Activated CD4-positive, alpha-beta T cell treated with anti-CD3 and anti-CD28 coated beads for 36 hours (primary cell): ENCODE results near the gene ODAD3. TPM values are rescaled to one million over a fixed set of nuclear protein-coding genes. Genes with fewer than 3 reads are reported as not detected.
"Not testable (repeated sequence)": the region's sequence is repeated elsewhere in the genome, so short reads cannot be mapped to it uniquely, and the experiment has no call there.

ENCODE experiments used
- ATAC-seq: fragments of 200-7000 bp; cut with Tn5 transposase; one replicate; pipeline ENCODE4 v1.10.0; 2021; ENCODE audit warnings: mild to moderate bottlenecking, moderate library complexity
- CTCF ChIA-PET: fragments of 350-600 bp; sonication (Branson Sonifier 250); formaldehyde crosslinking; loops from one replicate; lab custom pipeline; 2021; ENCODE audit warnings: antibody characterized with exemption; lab: Charles Lee
- POLR2A ChIA-PET: fragments of 350-600 bp; sonication (Branson Sonifier 250); formaldehyde crosslinking; loops from one replicate; lab custom pipeline; 2021; ENCODE audit warnings: antibody characterized with exemption, inconsistent platforms; lab: Charles Lee
- DNase-seq: peaks from one replicate; pipeline ENCODE4 v3.0.0-alpha.2; 2020
- H3K27ac Mint-ChIP-seq: one replicate; pipeline ENCODE4 v1.8.0; 2021; ENCODE audit warnings: mixed read lengths
- H3K27me3 Mint-ChIP-seq: one replicate; pipeline ENCODE4 v1.8.0; 2021; ENCODE audit warnings: mixed read lengths
- H3K36me3 Mint-ChIP-seq: one replicate; pipeline ENCODE4 v1.8.0; 2021; ENCODE audit warnings: low read depth, mixed read lengths
- H3K4me1 Mint-ChIP-seq: one replicate; pipeline ENCODE4 v1.8.0; 2021; ENCODE audit warnings: mixed read lengths
- H3K4me3 Mint-ChIP-seq: one replicate; pipeline ENCODE4 v1.8.0; 2021; ENCODE audit warnings: mild to moderate bottlenecking, moderate library complexity, mixed read lengths
- H3K9me3 Mint-ChIP-seq: one replicate; pipeline ENCODE4 v1.8.0; 2021; ENCODE audit warnings: low read depth, mixed read lengths
- intact Hi-C, 2 experiments: fragments of 100-400 bp; cut with DNase I in 1 of 2; cut with micrococcal nuclease in 1 of 2; formaldehyde crosslinking; loops; one replicate each; pipeline versions ENCODE4 v1.14.2 to v1.15.1; 2022 to 2024; cut with DNase I, micrococcal nuclease
- total RNA-seq, 2 experiments: library from RNA; stranded (reverse); gene quantifications; one replicate each; pipeline ENCODE4 v1.2.3, GENCODE V29; 2021

ODAD3 gene
- total RNA-seq, 2 experiments from 2014 or later = 0.16 to 0.25 TPM

DNA sequence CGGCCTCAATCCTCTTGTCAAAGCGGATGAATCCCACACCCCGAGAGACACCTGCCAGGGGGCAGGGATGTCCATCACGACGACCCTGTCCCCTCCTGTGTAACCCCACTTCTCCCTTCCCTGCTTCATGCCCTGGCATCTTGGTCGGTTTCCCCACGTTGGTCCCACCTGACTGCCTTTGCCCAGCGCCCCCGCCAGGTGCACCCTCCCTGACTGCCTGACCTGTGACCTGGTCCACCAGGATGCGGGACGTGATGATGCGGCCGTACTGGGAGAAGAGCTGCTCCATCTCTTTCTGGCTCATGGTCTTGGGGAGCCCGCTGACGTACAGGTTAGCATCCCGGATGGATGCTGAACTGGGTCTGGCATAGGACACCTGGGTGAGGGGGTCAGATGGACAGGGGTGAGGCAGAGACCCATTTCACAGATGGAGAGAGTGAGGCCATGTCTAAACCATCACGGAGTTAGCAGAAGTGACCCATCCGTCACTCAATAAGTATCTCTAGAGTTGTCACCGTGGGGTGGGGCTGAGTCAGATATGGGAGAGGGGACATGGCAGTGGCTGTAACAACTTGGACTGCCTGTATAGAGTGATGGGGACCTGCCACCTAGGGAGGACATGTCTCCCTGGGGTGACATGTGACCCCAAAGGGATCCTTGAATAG, 23.4 kb upstream of the ODAD3 start:
- H3K27ac Mint-ChIP-seq = no peak overlapping the region
- no peaks in the 10 kb centered on the region for H3K9me3 Mint-ChIP-seq
- POLR2A ChIA-PET = no interaction called here
- H3K27me3 Mint-ChIP-seq = peaks cover 16% of the 10 kb centered on the region
- CTCF ChIA-PET = interaction anchor here (0.9 kb wide), 1 partner anchor 18 kb away, joined by 3 read pairs; no protein-coding TSS in a partner anchor
- no peak overlapping the region for H3K4me3 Mint-ChIP-seq
- no peaks in the 10 kb centered on the region for H3K4me1 Mint-ChIP-seq
- ATAC-seq (no peak), DNase-seq (no peak)
- intact Hi-C loops = no loop called here
- no peaks in the 10 kb centered on the region for H3K36me3 Mint-ChIP-seq

- CTCF ChIA-PET = interaction anchor here (0.9 kb wide), 1 partner anchor 17 kb away, joined by 3 read pairs; no protein-coding TSS in a partner anchor
- H3K4me3 Mint-ChIP-seq = no peak overlapping the region
- no peaks in the 10 kb centered on the region for H3K4me1 Mint-ChIP-seq
- intact Hi-C loops = no loop called here
- no peaks in the 10 kb centered on the region for H3K9me3 Mint-ChIP-seq
- peaks cover 16% of the 10 kb centered on the region for H3K27me3 Mint-ChIP-seq
- POLR2A ChIA-PET = no interaction called here
- H3K27ac Mint-ChIP-seq = no peak overlapping the region
- DNase-seq = no peak
- ATAC-seq = no peak
- H3K36me3 Mint-ChIP-seq = no peaks in the 10 kb centered on the region
Observed at GRCh38 chr19:11457831-11458230, 22.9 kb upstream of the ODAD3 start.

DNA sequence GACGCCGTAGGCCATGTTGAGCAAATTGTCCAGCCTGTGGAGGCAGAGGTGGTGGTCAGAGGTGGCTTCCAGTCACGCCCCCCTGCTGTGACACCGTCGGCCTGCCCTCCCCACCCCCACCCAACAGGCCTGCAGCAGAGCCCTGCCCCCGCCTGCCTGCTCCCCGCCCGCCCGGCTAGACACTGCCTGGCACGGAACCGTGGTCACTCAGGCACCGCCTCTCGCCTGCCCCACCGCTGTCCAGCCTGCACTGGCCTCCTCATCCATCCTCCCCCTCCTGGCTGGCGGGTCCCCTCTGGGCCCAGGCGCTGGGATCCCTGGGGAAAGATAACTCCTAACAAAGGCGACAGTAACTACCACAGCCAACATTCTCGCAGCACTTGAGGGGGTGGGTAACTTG, 22.2 kb upstream of the ODAD3 start:
- ATAC-seq = no peak
- CTCF ChIA-PET = no interaction called here
- POLR2A ChIA-PET = no interaction called here
- no peak overlapping the region for H3K27ac Mint-ChIP-seq
- H3K27me3 Mint-ChIP-seq = peaks cover 16% of the 10 kb centered on the region
- intact Hi-C loops = no loop called here
- no peak for DNase-seq
- H3K4me1 Mint-ChIP-seq = no peaks in the 10 kb centered on the region
- no peaks in the 10 kb centered on the region for H3K9me3 Mint-ChIP-seq
- H3K4me3 Mint-ChIP-seq = no peak overlapping the region
- no peaks in the 10 kb centered on the region for H3K36me3 Mint-ChIP-seq

DNA sequence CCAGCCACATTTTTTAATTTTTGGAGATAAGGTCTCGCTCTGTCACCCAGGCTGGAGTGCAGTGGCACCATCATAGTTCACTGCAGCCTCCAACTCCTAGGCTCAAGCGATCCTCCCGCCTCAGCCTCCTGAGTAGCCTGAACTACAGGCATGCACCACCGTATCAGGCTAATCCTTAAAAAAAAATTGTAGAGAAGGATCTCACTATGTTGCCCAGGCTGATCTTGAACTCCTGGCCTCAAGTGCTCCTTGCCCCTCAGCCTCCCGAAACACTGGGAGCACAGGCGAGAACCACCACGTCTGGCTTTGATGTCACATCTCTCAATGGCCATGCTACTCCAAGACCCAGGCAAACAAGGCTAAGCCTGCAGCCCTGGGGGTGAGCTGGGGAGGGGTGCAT, 21.7 kb upstream of the ODAD3 start:
- Mint-ChIP-seq H3K27me3 (peaks cover 16% of the 10 kb centered on the region), H3K9me3 (no peaks in the 10 kb centered on the region), H3K4me3 (no peak overlapping the region), H3K27ac (no peak overlapping the region), H3K4me1 (no peaks in the 10 kb centered on the region), H3K36me3 (no peaks in the 10 kb centered on the region)
- POLR2A ChIA-PET = no interaction called here
- intact Hi-C loops = no loop called here
- CTCF ChIA-PET = no interaction called here
- ATAC-seq (no peak), DNase-seq (no peak)

DNA sequence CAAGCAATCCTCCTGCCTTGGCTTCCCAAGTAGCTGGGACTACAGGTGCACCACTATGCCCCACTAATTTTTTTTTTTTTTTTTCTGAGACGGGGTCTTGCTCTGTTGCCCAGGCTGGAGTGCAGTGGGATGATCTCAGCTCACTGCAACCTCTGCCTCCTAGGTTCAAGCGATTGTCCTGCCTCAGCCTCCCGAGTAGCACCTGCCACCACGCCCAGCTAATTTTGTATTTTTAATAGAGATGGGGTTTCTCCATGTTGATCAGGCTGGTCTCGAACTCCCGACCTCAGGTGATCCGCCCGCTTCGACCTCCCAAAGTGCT, 20.3 kb upstream of the ODAD3 start:
- intact Hi-C loops, ATAC-seq, H3K27ac Mint-ChIP-seq, DNase-seq, H3K4me1 Mint-ChIP-seq, H3K4me3 Mint-ChIP-seq, H3K9me3 Mint-ChIP-seq, H3K36me3 Mint-ChIP-seq, CTCF ChIA-PET: not testable (repeated sequence)
- POLR2A ChIA-PET = interaction anchor here (0.6 kb wide), 1 partner anchor 304 kb away, joined by 3 read pairs; no protein-coding TSS in a partner anchor
- peaks cover 11% of the 10 kb centered on the region for H3K27me3 Mint-ChIP-seq

DNA sequence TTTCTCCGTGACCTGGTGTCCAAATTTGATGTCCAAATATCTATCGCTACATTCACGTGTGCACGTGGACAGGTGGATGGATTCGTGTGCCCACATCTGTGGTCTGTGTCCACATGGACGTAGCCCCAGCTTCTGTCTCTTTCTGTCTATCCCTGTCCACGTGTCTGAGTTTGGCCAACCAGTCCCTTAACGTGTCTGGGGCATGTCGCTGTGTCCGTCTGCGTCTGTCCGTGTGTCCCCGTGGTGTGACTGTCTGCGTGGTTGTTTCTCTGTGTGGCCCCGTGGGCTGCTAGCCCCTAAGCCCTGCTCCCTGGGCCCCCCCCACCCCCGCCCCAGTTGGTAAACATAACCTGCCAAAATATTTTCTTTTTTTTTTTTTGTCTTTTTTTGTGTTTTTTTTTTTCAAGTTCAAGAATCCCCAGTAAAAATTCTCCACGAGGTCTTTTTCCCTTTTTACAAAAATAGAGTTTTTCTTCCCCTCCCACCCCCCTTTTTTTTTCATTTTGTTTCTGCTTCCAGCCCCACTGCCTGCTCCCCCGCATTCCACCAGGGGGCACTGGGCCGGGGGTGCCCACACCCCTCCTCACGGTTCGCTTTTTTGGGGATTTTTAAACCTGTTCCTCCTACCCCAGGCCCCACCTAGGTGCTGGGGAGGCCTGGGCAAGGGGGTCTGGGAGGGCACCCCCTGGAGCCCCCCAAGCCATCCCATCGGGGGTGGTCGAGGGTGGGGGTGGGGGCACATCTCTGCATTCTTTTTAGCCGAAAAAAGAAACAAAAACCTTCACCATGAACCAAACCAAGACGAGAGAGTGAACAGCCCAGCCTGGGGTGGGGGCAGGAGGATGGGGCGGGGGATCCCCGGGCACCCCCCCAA, 18.8 kb upstream of the ODAD3 start:
- peaks cover 4% of the 10 kb centered on the region for H3K27me3 Mint-ChIP-seq
- POLR2A ChIA-PET = no interaction called here
- H3K9me3 Mint-ChIP-seq = no peaks in the 10 kb centered on the region
- no peaks in the 10 kb centered on the region for H3K4me1 Mint-ChIP-seq
- DNase-seq = peak; percentile 54
- H3K27ac Mint-ChIP-seq = no peak overlapping the region
- peak; percentile 39 for ATAC-seq
- intact Hi-C loops = no loop called here
- H3K4me3 Mint-ChIP-seq = no peak overlapping the region
- peaks cover 5% of the 10 kb centered on the region for H3K36me3 Mint-ChIP-seq
- CTCF ChIA-PET = no interaction called here

DNA sequence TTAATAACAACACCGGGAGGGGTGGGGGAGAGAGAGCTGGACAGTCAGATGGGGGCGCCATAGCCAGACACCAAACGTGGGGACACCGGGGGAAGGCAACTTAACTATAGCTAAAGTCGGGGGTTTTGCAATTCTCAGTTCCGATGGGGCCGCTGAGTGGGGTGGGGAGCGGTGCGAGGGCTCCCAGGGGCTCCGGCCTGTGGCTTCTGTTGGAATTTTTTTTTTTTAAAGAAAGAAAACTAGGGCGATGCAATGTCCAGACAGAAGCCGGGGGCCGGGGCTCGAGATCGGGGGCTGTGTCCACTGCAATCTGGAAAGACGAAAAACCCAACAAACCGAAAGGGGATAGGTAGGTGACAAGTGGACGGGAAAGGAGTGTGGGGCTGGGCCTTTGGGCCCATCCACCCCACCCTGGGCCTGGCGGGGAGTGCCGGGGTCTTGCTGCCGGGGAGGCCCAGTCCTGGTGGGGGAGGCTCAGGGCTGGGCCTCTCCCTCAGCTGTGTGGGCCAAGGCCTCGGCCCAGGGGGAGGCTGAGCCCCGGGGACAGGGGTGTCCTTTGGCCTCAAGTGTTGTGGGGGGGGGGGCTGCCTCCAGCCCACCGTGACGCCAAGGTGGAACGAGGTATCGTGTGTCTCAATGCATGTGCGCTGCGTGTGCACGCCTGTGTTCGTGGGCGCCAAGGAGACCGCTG, 17.8 kb upstream of the ODAD3 start:
- H3K4me3 Mint-ChIP-seq = no peak overlapping the region
- H3K9me3 Mint-ChIP-seq = no peaks in the 10 kb centered on the region
- peaks cover 5% of the 10 kb centered on the region for H3K36me3 Mint-ChIP-seq
- ATAC-seq (no peak), DNase-seq (no peak)
- no peak overlapping the region for H3K27ac Mint-ChIP-seq
- no peaks in the 10 kb centered on the region for H3K4me1 Mint-ChIP-seq
- POLR2A ChIA-PET = no interaction called here
- H3K27me3 Mint-ChIP-seq = no peaks in the 10 kb centered on the region
- CTCF ChIA-PET = interaction anchor here (0.7 kb wide), 1 partner anchor 209 kb away, joined by 5 read pairs; no protein-coding TSS in a partner anchor
- intact Hi-C loops = no loop called here

- Mint-ChIP-seq H3K4me1 (no peaks in the 10 kb centered on the region), H3K27ac (no peak overlapping the region), H3K36me3 (peaks cover 5% of the 10 kb centered on the region), H3K9me3 (no peaks in the 10 kb centered on the region), H3K4me3 (no peak overlapping the region), H3K27me3 (no peaks in the 10 kb centered on the region)
- CTCF ChIA-PET = interaction anchor here (0.7 kb wide), 1 partner anchor 209 kb away, joined by 5 read pairs; no protein-coding TSS in a partner anchor
- DNase-seq = no peak
- POLR2A ChIA-PET = interaction anchor here (0.6 kb wide), 1 partner anchor 128 kb away, joined by 6 read pairs; no protein-coding TSS in a partner anchor
- no peak for ATAC-seq
- intact Hi-C loops = no loop called here
Observed at GRCh38 chr19:11451871-11452619, 17.1 kb upstream of the ODAD3 start.

DNA sequence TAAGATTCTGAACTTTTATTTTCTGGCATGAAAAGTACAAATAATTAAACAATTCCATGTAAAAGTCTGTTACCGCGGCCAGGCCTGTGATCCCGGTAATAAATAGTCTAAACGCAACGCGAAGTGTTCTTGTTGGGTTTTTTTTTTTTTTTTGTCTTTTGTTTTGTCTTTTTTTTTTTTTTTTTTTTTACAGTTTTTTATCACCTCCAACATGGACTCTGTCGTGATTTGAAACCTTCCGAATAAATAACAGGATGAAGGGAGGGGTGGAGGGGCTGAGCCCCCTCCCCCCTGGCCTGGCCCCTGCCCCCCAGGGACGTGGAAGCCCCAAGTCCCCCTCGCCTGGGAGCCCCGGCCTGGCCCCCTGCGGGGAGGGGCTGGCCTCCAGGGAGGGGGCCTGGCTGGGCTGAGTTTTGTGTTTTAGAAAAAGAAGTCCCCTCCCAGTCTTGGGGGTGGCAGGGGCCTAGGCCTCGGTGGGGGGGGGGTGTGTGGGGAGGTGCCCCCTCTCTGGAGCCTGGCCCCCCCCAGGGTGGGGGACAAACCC, 16.5 kb upstream of the ODAD3 start:
- DNase-seq (no peak), ATAC-seq (no peak)
- no peak overlapping the region for H3K27ac Mint-ChIP-seq
- no peak overlapping the region for H3K4me3 Mint-ChIP-seq
- H3K36me3 Mint-ChIP-seq = peaks cover 7% of the 10 kb centered on the region
- POLR2A ChIA-PET = no interaction called here
- H3K9me3 Mint-ChIP-seq = no peaks in the 10 kb centered on the region
- no peaks in the 10 kb centered on the region for H3K27me3 Mint-ChIP-seq
- CTCF ChIA-PET = no interaction called here
- intact Hi-C loops = no loop called here
- no peaks in the 10 kb centered on the region for H3K4me1 Mint-ChIP-seq

DNA sequence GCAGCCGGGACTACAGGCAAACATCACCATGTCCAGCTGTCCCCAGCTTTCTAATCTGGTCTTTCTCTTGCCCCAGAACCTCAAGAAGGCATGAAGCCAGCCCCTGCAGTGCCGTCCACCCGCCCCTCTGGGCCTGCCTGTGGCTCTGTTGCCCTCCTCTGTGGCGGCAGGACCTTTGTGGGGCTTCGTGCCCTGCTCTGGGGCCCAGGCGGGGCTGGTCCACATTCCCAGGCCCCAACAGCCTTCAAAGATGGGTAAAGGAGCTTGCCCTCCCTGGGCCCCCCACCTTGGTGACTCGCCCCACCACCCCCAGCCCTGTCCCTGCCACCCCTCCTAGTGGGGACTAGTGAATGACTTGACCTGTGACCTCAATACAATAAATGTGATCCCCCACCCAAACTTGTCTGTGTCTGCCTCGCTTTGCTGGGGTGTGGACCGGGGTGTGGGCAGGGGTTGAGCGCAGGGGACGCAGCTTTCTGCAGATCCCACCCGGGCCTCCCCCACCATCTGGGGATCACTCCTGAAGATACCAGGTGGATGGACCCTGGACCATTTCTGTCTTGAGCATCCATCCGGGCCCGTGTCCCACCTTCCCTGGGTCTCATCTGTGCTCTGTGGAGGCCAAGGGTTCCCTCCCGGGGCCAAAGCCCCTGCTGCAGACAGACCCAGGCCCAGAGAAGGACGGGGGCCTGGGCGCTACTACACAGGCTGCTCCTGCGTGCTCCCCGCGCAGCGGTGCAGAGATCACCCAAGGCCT, 15.8 kb upstream of the ODAD3 start:
- Mint-ChIP-seq H3K27me3 (no peaks in the 10 kb centered on the region), H3K36me3 (peaks cover 7% of the 10 kb centered on the region), H3K9me3 (no peaks in the 10 kb centered on the region), H3K4me3 (no peak overlapping the region), H3K27ac (no peak overlapping the region), H3K4me1 (no peaks in the 10 kb centered on the region)
- ChIA-PET CTCF (interaction anchor here (0.7 to 1.5 kb wide), 2 partner anchors 16 to 415 kb away, joined by 3 to 5 read pairs; partner anchors contain the start of genes ODAD3 and PRKCSH), POLR2A (interaction anchor here (0.7 kb wide), 1 partner anchor 895 kb away, joined by 3 read pairs; no protein-coding TSS in a partner anchor)
- ATAC-seq (no peak), DNase-seq (no peak)
- intact Hi-C loops = no loop called here
